K562 (cell line): ENCODE results near the gene ZBTB39. TPM values are rescaled to one million over a fixed set of nuclear protein-coding genes. Genes with fewer than 3 reads are reported as not detected.
A peak's percentile ranks its signal among the peaks of the same experiment; 100 is the strongest.

Experiments
- BCOR ChIP-seq: fragments of 450-650 bp; IDR thresholded peaks from 2 replicates; pipeline ENCODE4 v1.6.1; 2016
- BRF1 ChIP-seq: IDR thresholded peaks from 3 replicates; pipeline ENCODE4 v1.6.1; 2011; ENCODE audit warnings: borderline replicate concordance, mild to moderate bottlenecking; ENCODE audit not compliant: insufficient read length; ENCODE audit errors: extremely low read depth
- FUS ChIP-seq: fragments of 200-400 bp; formaldehyde crosslinking; optimal IDR thresholded peaks from 2 replicates; pipeline ENCODE3; 2017; ENCODE audit warnings: low read depth, low read length
- KAT8 ChIP-seq: fragments of 450-650 bp; IDR thresholded peaks from 2 replicates; pipeline ENCODE4 v1.6.1; 2016; ENCODE audit warnings: low read depth, mild to moderate bottlenecking
- NCOR1 ChIP-seq: fragments of 450-650 bp; IDR thresholded peaks from 2 replicates; pipeline ENCODE4 v1.6.1; 2016; ENCODE audit warnings: mild to moderate bottlenecking, moderate library complexity
- OTX1 ChIP-seq: fragments of 450-650 bp; formaldehyde crosslinking; IDR thresholded peaks from 2 replicates; pipeline ENCODE4 v1.4.0; 2022; ENCODE audit warnings: mild to moderate bottlenecking
- PREB ChIP-seq: sonication (generic); formaldehyde crosslinking; IDR thresholded peaks from 2 replicates; pipeline ENCODE4 v1.8.1; 2023; ENCODE audit warnings: mild to moderate bottlenecking, missing genetic modification reagents
- SIN3B ChIP-seq: fragments of 450-650 bp; IDR thresholded peaks from 2 replicates; pipeline ENCODE4 v1.6.1; 2017; ENCODE audit warnings: low read depth, mild to moderate bottlenecking, moderate library complexity
- SIX5 ChIP-seq, 2 experiments: IDR thresholded peaks; 2 replicates each; pipeline ENCODE4 v1.6.1; 2011; ENCODE audit warnings: low read length in 2 of 2, borderline replicate concordance in 1 of 2, low read depth in 1 of 2, mild to moderate bottlenecking in 1 of 2, moderate library complexity in 1 of 2; ENCODE audit not compliant: insufficient read depth in 1 of 2
- SMARCB1 ChIP-seq: IDR thresholded peaks from 2 replicates; pipeline ENCODE4 v1.6.1; 2011; ENCODE audit warnings: improper control_type of control experiment, low read depth; ENCODE audit not compliant: insufficient read length
- TBL1XR1 ChIP-seq, 2 experiments: IDR thresholded peaks; 2 replicates each; pipeline ENCODE4 v1.6.1; 2012; ENCODE audit warnings: improper control_type of control experiment in 2 of 2, low read length in 2 of 2, mild to moderate bottlenecking in 1 of 2
- WHSC1 ChIP-seq: IDR thresholded peaks from one replicate; pipeline ENCODE4 v1.6.1; 2012; ENCODE audit warnings: low read length, control low read depth, inconsistent platforms
- ZBTB33 ChIP-seq: sonication (generic); formaldehyde crosslinking; IDR thresholded peaks from 2 replicates; pipeline ENCODE4 v1.8.1; 2023; ENCODE audit warnings: mild to moderate bottlenecking, missing genetic modification reagents
- ZNF23 ChIP-seq: fragments of 250-450 bp; sonication (Bioruptor Pico); IDR thresholded peaks from 2 replicates; pipeline ENCODE4 v1.4.0; 2020; ENCODE audit warnings: mild to moderate bottlenecking
- ZNF263 ChIP-seq: sonication (generic); formaldehyde crosslinking; IDR thresholded peaks from 2 replicates; pipeline ENCODE4 v1.8.0; 2022; ENCODE audit warnings: mild to moderate bottlenecking, missing genetic modification reagents, borderline replicate concordance
- ZNF282 ChIP-seq: sonication (generic); formaldehyde crosslinking; IDR thresholded peaks from 2 replicates; pipeline ENCODE4 v1.8.1; 2023; ENCODE audit warnings: missing genetic modification reagents
- ZNF318 ChIP-seq, 2 experiments: fragments of 450-650 bp; IDR thresholded peaks; 2 replicates each; pipeline ENCODE4 v1.6.1; 2016; ENCODE audit warnings: mild to moderate bottlenecking in 2 of 2, borderline replicate concordance in 1 of 2, low read depth in 1 of 2, moderate library complexity in 1 of 2
- polyA plus RNA-seq, 8 experiments: library from polyadenylated mRNA; depleted of rRNA in 4 of 8; stranded (reverse) in 5 of 8; unstranded in 3 of 8; fragments of >200 nt; fragmentation: Nextera tagmentation in 2 of 8; fragmentation: Illumina TruSeq in 1 of 8; extraction: Ambion mirVana in 2 of 8; extraction: Trizol in 1 of 8; gene quantifications; 2 replicates each; pipeline versions ENCODE4 v1.2.1 to v1.2.3, GENCODE V29; 2011 to 2014; ENCODE audit warnings: inconsistent platforms in 1 of 8, missing spikeins in 1 of 8
- total RNA-seq, 7 experiments: library from RNA; depleted of rRNA in 6 of 7; stranded (reverse); fragments of >200 nt in 6 of 7; fragmentation: Illumina TruSeq in 2 of 7; extraction: Trizol in 2 of 7; gene quantifications; 2 replicates each; pipeline versions ENCODE4 v1.2.1 to v1.2.3, GENCODE V29; 2011 to 2021; ENCODE audit warnings: low replicate concordance in 1 of 7

The ZBTB39 gene
- total and polyA plus RNA-seq, 9 of the 15 experiments (the other 6 are each of a cell fraction or from before 2014, with no cell fraction given), result 3.3 to 13.3 (median 8.6) TPM

GRCh38 chr12:57039016-57039798, 32.9 kb upstream of the ZBTB39 start (continued):
- TF ChIP-seq ZNF318 (IDR thresholded peaks at IDR 0.05; ENCODE audit: borderline replicate concordance in 1 of 2, low read depth in 1 of 2) (no peak), BCOR (no peak), OTX1 (CRISPR knock-in tag) (no peak), KAT8 (no peak), ZNF23 (CRISPR knock-in tag) (no peak), NCOR1 (peak; percentile 89), PREB (CRISPR knock-in tag) (no peak), WHSC1 (no peak), SIN3B (no peak), ZNF263 (CRISPR knock-in tag) (no peak; the same call in 1 of the 2 replicates), ZNF282 (no peak), SMARCB1 (no peak), BRF1 (no peak), TBL1XR1 (IDR thresholded peaks at IDR 0.05; ENCODE audit: low read length in 2 of 2) (no peak), ZBTB33 (CRISPR knock-in tag) (no peak), FUS (no peak), SIX5 (IDR thresholded peaks at IDR 0.05; ENCODE audit: borderline replicate concordance in 1 of 2, insufficient read depth in 1 of 2, low read depth in 1 of 2, low read length in 2 of 2) (no peak)
